Measurements from ENCODE around the gene MYO7A.

The MYO7A gene

DNA sequence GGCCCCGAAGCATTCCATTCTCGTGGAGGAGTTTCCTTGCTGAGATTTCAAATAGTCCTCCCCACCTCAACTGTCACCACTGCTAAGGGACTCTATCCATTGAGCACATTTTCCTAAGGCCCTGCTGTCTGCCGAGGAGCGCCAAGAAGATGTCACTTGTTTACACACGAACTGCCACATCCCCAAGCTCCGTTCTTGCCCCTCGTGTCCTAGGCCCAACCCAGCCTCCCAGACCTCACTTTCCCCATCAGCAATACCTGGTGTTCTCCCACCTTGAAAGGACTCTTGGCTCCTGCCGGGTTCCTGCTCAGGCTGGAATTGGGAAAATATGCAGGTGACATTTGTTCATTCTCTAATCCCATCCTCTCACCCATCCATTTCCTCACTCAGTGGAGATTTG is 4.0 kb upstream of the MYO7A start:
- H3K9me3 ChIP-seq (ENCODE audit: control extremely low read depth in 1 of 5, control insufficient read depth in 4 of 5, insufficient read depth in 2 of 5, low read depth in 1 of 5, low read length in 4 of 5), result no peaks in the 10 kb centered on the region
- H3K27ac ChIP-seq (ENCODE audit: insufficient read depth in 1 of 2, low read depth in 1 of 2, low read length in 2 of 2, poor library complexity in 1 of 2, severe bottlenecking in 2 of 2), result no peak overlapping the region
- ChIA-PET POLR2A (no interaction called here), CTCF (interaction anchor here (0.8 kb wide), 1 partner anchor 65 kb away, joined by 3 read pairs; no protein-coding TSS in a partner anchor)
- peaks cover 0 to 34% (median 26%) of the 10 kb centered on the region in 4 experiments for H3K4me1 ChIP-seq (ENCODE audit: control extremely low read depth in 1 of 4, control insufficient read depth in 4 of 4, insufficient read depth in 4 of 4, low read length in 3 of 4)
- no peaks in the 10 kb centered on the region for H3K36me3 ChIP-seq (ENCODE audit: control insufficient read depth in 4 of 4, insufficient read depth in 4 of 4, low read length in 3 of 4)
- 99% methylated on average over 7 of the region's 8 CpGs for WGBS (ENCODE audit: insufficient coverage)
- DNase-seq, result no peak
- peaks cover 0 to 8% (median 4%) of the 10 kb centered on the region in 5 experiments for H3K27me3 ChIP-seq (replicated peaks in 2 of 5; ENCODE audit: control insufficient read depth in 4 of 5, insufficient read depth in 5 of 5, low read length in 4 of 5)
- H3K4me3 ChIP-seq (ENCODE audit: control insufficient read depth in 1 of 7, extremely low read depth in 1 of 7, insufficient read depth in 4 of 7, low read depth in 2 of 7, low read length in 6 of 7), result no peak overlapping the region

GRCh38 chr11:77124488-77124887 is 3.6 kb upstream of the MYO7A start:
- CTCF ChIA-PET, result interaction anchor here (0.8 kb wide), 1 partner anchor 64 kb away, joined by 3 read pairs; no protein-coding TSS in a partner anchor
- Histone ChIP-seq H3K9me3 (ENCODE audit: control extremely low read depth in 1 of 5, control insufficient read depth in 4 of 5, insufficient read depth in 2 of 5, low read depth in 1 of 5, low read length in 4 of 5) (no peaks in the 10 kb centered on the region), H3K4me3 (ENCODE audit: control insufficient read depth in 1 of 7, extremely low read depth in 1 of 7, insufficient read depth in 4 of 7, low read depth in 2 of 7, low read length in 6 of 7) (no peak overlapping the region), H3K4me1 (ENCODE audit: control extremely low read depth in 1 of 4, control insufficient read depth in 4 of 4, insufficient read depth in 4 of 4, low read length in 3 of 4) (peaks cover 0 to 34% (median 26%) of the 10 kb centered on the region in 4 experiments), H3K36me3 (ENCODE audit: control insufficient read depth in 4 of 4, insufficient read depth in 4 of 4, low read length in 3 of 4) (no peaks in the 10 kb centered on the region), H3K27me3 (replicated peaks in 2 of 5; ENCODE audit: control insufficient read depth in 4 of 5, insufficient read depth in 5 of 5, low read length in 4 of 5) (peaks cover 0 to 8% (median 4%) of the 10 kb centered on the region in 5 experiments), H3K27ac (ENCODE audit: insufficient read depth in 1 of 2, low read depth in 1 of 2, low read length in 2 of 2, poor library complexity in 1 of 2, severe bottlenecking in 2 of 2) (no peak overlapping the region)
- WGBS (ENCODE audit: insufficient coverage), result 100% methylated on average over 3 of the region's 6 CpGs
- POLR2A ChIA-PET, result no interaction called here
- DNase-seq, result no peak

DNA sequence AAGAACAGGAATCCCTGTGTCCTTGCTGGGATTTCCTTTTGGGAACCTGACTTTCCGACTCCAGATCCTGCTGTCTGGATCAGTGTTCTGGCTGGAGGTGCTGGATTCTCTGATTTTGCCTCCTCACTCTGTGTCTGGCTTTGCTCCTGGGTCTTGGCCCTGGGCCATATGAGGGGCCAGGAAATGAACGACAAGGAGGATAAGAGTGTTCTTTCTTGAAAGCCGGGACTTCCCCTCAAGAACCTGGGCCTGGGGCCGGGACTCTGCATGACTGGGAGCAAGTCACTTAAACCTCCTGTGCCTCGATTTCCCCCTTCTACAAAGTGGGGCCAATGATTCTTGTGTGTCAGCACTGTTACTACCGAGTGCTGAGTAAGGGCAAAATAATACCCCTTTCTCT is 2.9 kb upstream of the MYO7A start:
- POLR2A ChIA-PET, result no interaction called here
- CTCF ChIA-PET, result no interaction called here
- peak; percentile 14 to 62 (median 61) for DNase-seq
- H3K36me3 ChIP-seq (ENCODE audit: control insufficient read depth in 4 of 4, insufficient read depth in 4 of 4, low read length in 3 of 4), result no peaks in the 10 kb centered on the region
- 19% methylated on average over 3 of the region's 6 CpGs for WGBS (ENCODE audit: insufficient coverage)
- H3K27ac ChIP-seq (ENCODE audit: insufficient read depth in 1 of 2, low read depth in 1 of 2, low read length in 2 of 2, poor library complexity in 1 of 2, severe bottlenecking in 2 of 2), result no peak overlapping the region
- H3K4me3 ChIP-seq (ENCODE audit: control insufficient read depth in 1 of 7, extremely low read depth in 1 of 7, insufficient read depth in 4 of 7, low read depth in 2 of 7, low read length in 6 of 7), result no peak overlapping the region
- peaks cover 0 to 8% (median 4%) of the 10 kb centered on the region in 5 experiments for H3K27me3 ChIP-seq (replicated peaks in 2 of 5; ENCODE audit: control insufficient read depth in 4 of 5, insufficient read depth in 5 of 5, low read length in 4 of 5)
- peaks cover 0 to 34% (median 26%) of the 10 kb centered on the region in 4 experiments for H3K4me1 ChIP-seq (ENCODE audit: control extremely low read depth in 1 of 4, control insufficient read depth in 4 of 4, insufficient read depth in 4 of 4, low read length in 3 of 4)
- no peaks in the 10 kb centered on the region for H3K9me3 ChIP-seq (ENCODE audit: control extremely low read depth in 1 of 5, control insufficient read depth in 4 of 5, insufficient read depth in 2 of 5, low read depth in 1 of 5, low read length in 4 of 5)

DNA sequence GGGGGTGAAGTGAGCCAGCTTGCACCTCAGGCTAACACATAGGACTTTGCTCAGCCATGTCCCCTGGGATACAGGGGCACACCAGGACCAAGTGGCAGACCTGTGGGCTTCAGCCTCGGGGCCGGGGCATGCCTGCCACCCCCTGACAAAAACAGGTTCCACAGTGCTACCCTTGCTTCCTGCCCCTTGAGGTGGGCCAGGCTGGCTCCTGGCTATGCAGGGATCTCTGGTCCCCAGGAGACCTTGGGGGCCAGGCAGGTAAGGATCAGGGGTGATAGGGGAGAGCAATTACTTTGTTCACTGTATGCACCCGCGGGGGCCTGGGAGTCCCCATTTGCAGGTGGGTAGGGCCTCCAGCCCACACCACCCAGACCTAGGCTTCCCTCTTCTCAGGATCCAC is 2.4 kb upstream of the MYO7A start:
- CTCF ChIA-PET, result interaction anchor here (1.7 to 12.6 kb wide), 6 partner anchors 10 to 78 kb away, joined by 5 to 240 read pairs (median 12); no protein-coding TSS in a partner anchor
- WGBS (ENCODE audit: insufficient coverage), result 86% methylated on average over 2 of the region's 4 CpGs

DNA sequence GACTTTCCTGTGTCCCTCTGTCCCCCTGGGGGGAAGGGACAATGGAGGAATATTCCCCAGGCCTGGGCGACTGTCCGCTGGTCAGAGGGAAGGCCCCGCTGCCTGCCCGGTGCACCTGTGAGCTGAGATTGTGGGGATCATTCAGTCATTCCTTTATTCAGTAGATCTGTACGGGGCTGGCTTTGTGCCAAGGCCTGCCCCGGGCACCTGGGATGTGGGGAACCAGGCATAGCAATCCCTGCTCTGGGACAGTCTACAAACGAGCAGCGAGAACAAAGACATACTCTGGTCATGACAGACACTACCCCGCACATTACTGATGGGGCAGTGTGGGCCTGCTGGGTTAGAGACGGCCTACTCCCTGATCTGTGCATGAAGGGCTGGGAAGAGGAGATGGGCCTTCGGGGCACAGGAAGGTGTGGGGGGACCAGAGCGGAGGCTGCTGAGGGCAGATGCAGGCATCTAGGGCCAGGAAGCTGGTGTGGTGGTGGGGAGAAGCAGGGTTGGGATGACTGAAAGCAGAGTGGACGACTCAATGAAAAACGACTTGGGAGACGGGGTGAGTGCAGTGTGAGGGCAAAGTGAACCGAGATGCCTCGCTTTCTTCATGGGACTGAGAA is 1.8 kb upstream of the MYO7A start:
- Histone ChIP-seq H3K4me3 (ENCODE audit: control insufficient read depth in 1 of 7, extremely low read depth in 1 of 7, insufficient read depth in 4 of 7, low read depth in 2 of 7, low read length in 6 of 7) (no peak overlapping the region), H3K27me3 (replicated peaks in 2 of 5; ENCODE audit: control insufficient read depth in 4 of 5, insufficient read depth in 5 of 5, low read length in 4 of 5) (peaks cover 0 to 8% (median 4%) of the 10 kb centered on the region in 5 experiments), H3K4me1 (ENCODE audit: control extremely low read depth in 1 of 4, control insufficient read depth in 4 of 4, insufficient read depth in 4 of 4, low read length in 3 of 4) (peaks cover 0 to 28% (median 23%) of the 10 kb centered on the region in 4 experiments), H3K9me3 (ENCODE audit: control extremely low read depth in 1 of 5, control insufficient read depth in 4 of 5, insufficient read depth in 2 of 5, low read depth in 1 of 5, low read length in 4 of 5) (no peaks in the 10 kb centered on the region), H3K36me3 (ENCODE audit: control insufficient read depth in 4 of 4, insufficient read depth in 4 of 4, low read length in 3 of 4) (no peaks in the 10 kb centered on the region), H3K27ac (ENCODE audit: insufficient read depth in 1 of 2, low read depth in 1 of 2, low read length in 2 of 2, poor library complexity in 1 of 2, severe bottlenecking in 2 of 2) (no peak overlapping the region)
- ChIA-PET POLR2A (interaction anchor here (0.7 kb wide), 1 partner anchor 1413 kb away, joined by 3 read pairs; no protein-coding TSS in a partner anchor), CTCF (interaction anchor here (0.9 to 12.6 kb wide), 21 partner anchors 9 to 493 kb away, joined by 3 to 240 read pairs (median 9); no protein-coding TSS in a partner anchor)
- WGBS (ENCODE audit: insufficient coverage), result 94% methylated on average over 17 of the region's 17 CpGs
- no peak for DNase-seq

More for the DNA sequence above, 2.4 kb upstream of the MYO7A start:
- no peak for DNase-seq
- POLR2A ChIA-PET, result interaction anchor here (0.7 kb wide), 1 partner anchor 1413 kb away, joined by 3 read pairs; no protein-coding TSS in a partner anchor
- Histone ChIP-seq H3K4me3 (ENCODE audit: control insufficient read depth in 1 of 7, extremely low read depth in 1 of 7, insufficient read depth in 4 of 7, low read depth in 2 of 7, low read length in 6 of 7) (no peak overlapping the region), H3K36me3 (ENCODE audit: control insufficient read depth in 4 of 4, insufficient read depth in 4 of 4, low read length in 3 of 4) (no peaks in the 10 kb centered on the region), H3K27me3 (replicated peaks in 2 of 5; ENCODE audit: control insufficient read depth in 4 of 5, insufficient read depth in 5 of 5, low read length in 4 of 5) (peaks cover 0 to 8% (median 4%) of the 10 kb centered on the region in 5 experiments), H3K4me1 (ENCODE audit: control extremely low read depth in 1 of 4, control insufficient read depth in 4 of 4, insufficient read depth in 4 of 4, low read length in 3 of 4) (peaks cover 0 to 33% (median 26%) of the 10 kb centered on the region in 4 experiments), H3K27ac (ENCODE audit: insufficient read depth in 1 of 2, low read depth in 1 of 2, low read length in 2 of 2, poor library complexity in 1 of 2, severe bottlenecking in 2 of 2) (no peak overlapping the region), H3K9me3 (ENCODE audit: control extremely low read depth in 1 of 5, control insufficient read depth in 4 of 5, insufficient read depth in 2 of 5, low read depth in 1 of 5, low read length in 4 of 5) (no peaks in the 10 kb centered on the region)

GRCh38 chr11:77126861-77127234 is 1.2 kb upstream of the MYO7A start:
- CTCF ChIA-PET, result interaction anchor here (0.9 to 12.6 kb wide), 30 partner anchors 9 to 493 kb away, joined by 3 to 240 read pairs (median 6); no protein-coding TSS in a partner anchor
- Histone ChIP-seq H3K4me1 (ENCODE audit: control extremely low read depth in 1 of 4, control insufficient read depth in 4 of 4, insufficient read depth in 4 of 4, low read length in 3 of 4) (peaks cover 0 to 25% (median 22%) of the 10 kb centered on the region in 4 experiments), H3K4me3 (ENCODE audit: control insufficient read depth in 1 of 7, extremely low read depth in 1 of 7, insufficient read depth in 4 of 7, low read depth in 2 of 7, low read length in 6 of 7) (peak overlapping the region in 4 of 7 experiments; percentile 34 to 65 (median 62)), H3K27me3 (replicated peaks in 2 of 5; ENCODE audit: control insufficient read depth in 4 of 5, insufficient read depth in 5 of 5, low read length in 4 of 5) (peaks cover 0 to 8% (median 4%) of the 10 kb centered on the region in 5 experiments), H3K27ac (ENCODE audit: insufficient read depth in 1 of 2, low read depth in 1 of 2, low read length in 2 of 2, poor library complexity in 1 of 2, severe bottlenecking in 2 of 2) (no peak overlapping the region), H3K9me3 (ENCODE audit: control extremely low read depth in 1 of 5, control insufficient read depth in 4 of 5, insufficient read depth in 2 of 5, low read depth in 1 of 5, low read length in 4 of 5) (no peaks in the 10 kb centered on the region), H3K36me3 (ENCODE audit: control insufficient read depth in 4 of 4, insufficient read depth in 4 of 4, low read length in 3 of 4) (no peaks in the 10 kb centered on the region)
- POLR2A ChIA-PET, result no interaction called here
- WGBS (ENCODE audit: insufficient coverage), result 22% methylated on average over 10 of the region's 10 CpGs
- no peak for DNase-seq
